ENCODE measurements around the gene PHACTR2.

- TF ChIP-seq CTCF (conservative IDR thresholded peaks at IDR 0.05) (no peak), ZFX (IDR thresholded peaks at IDR 0.05) (no peak)
Observed at GRCh38 chr6:143698329-143698728, 20.6 kb downstream of the PHACTR2 start.
